ENCODE results near the gene ZRSR2. TPM values are rescaled to one million over a fixed set of nuclear protein-coding genes. Genes with fewer than 3 reads are reported as not detected.

Gene ZRSR2
- total RNA-seq, 1 donor from 2014 or later = 8.4 TPM

- peaks cover 2% of the 10 kb centered on the region for H3K27me3 Mint-ChIP-seq (ENCODE audit: unreplicated experiment)
- TF ChIP-seq CTCF (IDR thresholded peaks at IDR 0.05; ENCODE audit: unreplicated experiment) = peak; percentile 42
- H3K9me3 Mint-ChIP-seq (ENCODE audit: unreplicated experiment) = no peaks in the 10 kb centered on the region
- no peak overlapping the region for H3K27ac Mint-ChIP-seq (ENCODE audit: unreplicated experiment)
- H3K36me3 Mint-ChIP-seq (ENCODE audit: low read depth, unreplicated experiment) = no peaks in the 10 kb centered on the region
- no peak overlapping the region for H3K4me3 Mint-ChIP-seq (ENCODE audit: unreplicated experiment)
- H3K4me1 Mint-ChIP-seq (ENCODE audit: unreplicated experiment) = no peaks in the 10 kb centered on the region
- peak; percentile 8 for DNase-seq (ENCODE audit: low spot score)
Observed at GRCh38 chrX:15838017-15838416, 47.7 kb downstream of the ZRSR2 start.

GRCh38 chrX:15841853-15842516 lies 51.7 kb downstream of the ZRSR2 start:
- Mint-ChIP-seq H3K27me3 (ENCODE audit: unreplicated experiment) (no peaks in the 10 kb centered on the region), H3K9me3 (ENCODE audit: unreplicated experiment) (no peaks in the 10 kb centered on the region), H3K27ac (ENCODE audit: unreplicated experiment) (no peak overlapping the region), H3K36me3 (ENCODE audit: low read depth, unreplicated experiment) (peaks cover 3% of the 10 kb centered on the region), H3K4me1 (ENCODE audit: unreplicated experiment) (no peaks in the 10 kb centered on the region), H3K4me3 (ENCODE audit: unreplicated experiment) (no peak overlapping the region)
- TF ChIP-seq CTCF (IDR thresholded peaks at IDR 0.05; ENCODE audit: unreplicated experiment) = no peak
- DNase-seq (ENCODE audit: low spot score) = no peak

DNA sequence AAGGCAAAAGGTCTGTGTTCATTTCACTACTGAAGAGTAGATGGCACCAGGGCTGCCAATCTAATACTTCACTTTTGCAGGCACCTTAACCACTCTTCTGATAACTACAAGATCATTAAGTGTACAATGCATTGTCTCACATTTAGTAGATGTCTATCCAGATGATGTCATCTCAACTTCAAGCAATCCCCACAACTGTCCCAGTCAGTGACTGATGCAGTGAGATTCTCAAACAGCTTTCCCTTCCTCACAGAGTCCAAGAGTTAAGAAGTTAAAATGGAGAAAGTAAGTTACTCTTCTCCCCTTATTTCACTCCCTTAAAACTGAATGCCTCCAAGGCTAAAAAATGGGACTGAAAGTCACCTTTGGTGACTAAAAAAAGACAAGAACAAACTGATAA lies 53.7 kb downstream of the ZRSR2 start:
- Mint-ChIP-seq H3K27me3 (ENCODE audit: unreplicated experiment) (no peaks in the 10 kb centered on the region), H3K27ac (ENCODE audit: unreplicated experiment) (no peak overlapping the region), H3K4me3 (ENCODE audit: unreplicated experiment) (no peak overlapping the region), H3K4me1 (ENCODE audit: unreplicated experiment) (no peaks in the 10 kb centered on the region), H3K9me3 (ENCODE audit: unreplicated experiment) (no peaks in the 10 kb centered on the region), H3K36me3 (ENCODE audit: low read depth, unreplicated experiment) (peaks cover 3% of the 10 kb centered on the region)
- DNase-seq (ENCODE audit: low spot score) = no peak
- no peak for TF ChIP-seq CTCF (IDR thresholded peaks at IDR 0.05; ENCODE audit: unreplicated experiment)

GRCh38 chrX:15848576-15848975 lies 58.3 kb downstream of the ZRSR2 start:
- no peak for DNase-seq (ENCODE audit: low spot score)
- TF ChIP-seq CTCF (IDR thresholded peaks at IDR 0.05; ENCODE audit: unreplicated experiment) = no peak
- Mint-ChIP-seq H3K9me3 (ENCODE audit: unreplicated experiment) (no peaks in the 10 kb centered on the region), H3K36me3 (ENCODE audit: low read depth, unreplicated experiment) (peaks cover 15% of the 10 kb centered on the region), H3K4me3 (ENCODE audit: unreplicated experiment) (no peak overlapping the region), H3K27ac (ENCODE audit: unreplicated experiment) (no peak overlapping the region), H3K27me3 (ENCODE audit: unreplicated experiment) (no peaks in the 10 kb centered on the region), H3K4me1 (ENCODE audit: unreplicated experiment) (peaks cover 12% of the 10 kb centered on the region)

DNA sequence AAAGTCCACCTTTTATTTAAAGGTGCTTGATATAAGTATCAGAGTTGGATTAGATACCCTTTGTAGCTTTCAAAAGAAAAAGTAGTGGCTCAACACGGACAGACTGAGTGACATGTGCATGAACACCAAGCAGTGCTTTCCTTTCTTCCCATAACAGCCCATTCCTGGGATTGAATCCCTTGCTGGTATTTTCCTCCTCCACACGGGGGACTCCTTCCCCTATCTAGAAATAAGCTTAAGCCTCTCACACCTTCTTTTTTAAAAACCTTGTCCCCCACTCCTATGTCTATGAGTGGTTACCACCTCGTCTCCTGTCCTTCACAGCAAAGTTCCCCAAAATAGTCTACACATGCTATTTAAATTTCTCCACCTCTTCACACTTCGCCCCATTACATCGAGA lies 59.3 kb downstream of the ZRSR2 start:
- DNase-seq (ENCODE audit: low spot score) = no peak
- Mint-ChIP-seq H3K27ac (ENCODE audit: unreplicated experiment) (no peak overlapping the region), H3K27me3 (ENCODE audit: unreplicated experiment) (no peaks in the 10 kb centered on the region), H3K36me3 (ENCODE audit: low read depth, unreplicated experiment) (peaks cover 12% of the 10 kb centered on the region), H3K9me3 (ENCODE audit: unreplicated experiment) (no peaks in the 10 kb centered on the region), H3K4me3 (ENCODE audit: unreplicated experiment) (no peak overlapping the region), H3K4me1 (ENCODE audit: unreplicated experiment) (peaks cover 13% of the 10 kb centered on the region)
- no peak for TF ChIP-seq CTCF (IDR thresholded peaks at IDR 0.05; ENCODE audit: unreplicated experiment)
